Neural progenitor cell (in vitro differentiated cells): Measurements from ENCODE around the gene RMRP.

Experiments
- CTCF ChIP-seq: fragments of 200-600 bp; sonication (generic); IDR thresholded peaks from 2 replicates; pipeline ENCODE4 v1.5.1; 2017; ENCODE audit warnings: antibody characterized with exemption, mild to moderate bottlenecking
- EZH2 ChIP-seq: fragments of 200-600 bp; sonication (generic); IDR thresholded peaks from 2 replicates; pipeline ENCODE4 v1.6.1; 2017; ENCODE audit warnings: antibody characterized with exemption, mild to moderate bottlenecking, moderate library complexity

GRCh38 chr9:35659340-35659739 lies 1.5 kb upstream of the RMRP start:
- TF ChIP-seq CTCF (no peak), EZH2 (no peak)
